ENCODE data around the gene TTC9B. TPM values are rescaled to one million over a fixed set of nuclear protein-coding genes. Genes with fewer than 3 reads are reported as not detected.

Gene TTC9B
- total RNA-seq, 1 experiment from 2014 or later = 0.59 TPM

- H3K79me2 ChIP-seq (ENCODE audit: low read depth) = no peaks in the 10 kb centered on the region
- H3K36me3 ChIP-seq (ENCODE audit: low read depth) = no peaks in the 10 kb centered on the region
- no peak overlapping the region for H3K27ac ChIP-seq
- ChIA-PET CTCF (no interaction called here), POLR2A (ENCODE audit: unreplicated experiment) (no interaction called here)
- no peaks in the 10 kb centered on the region for H3K27me3 ChIP-seq (ENCODE audit: insufficient read depth, low read depth)
- H3F3A ChIP-seq (ENCODE audit: insufficient read depth, low read depth) = peaks cover 15% of the 10 kb centered on the region; the same call in 1 of the 2 replicates
- intact Hi-C loops (cut with micrococcal nuclease; ENCODE audit: unreplicated experiment) = no loop called here
- no TSS peak for BruUV-seq (replicated peaks)
- no peak overlapping the region for H2AFZ ChIP-seq
- no peak overlapping the region for H3K4me3 ChIP-seq
- TF ChIP-seq CTCF (conservative IDR thresholded peaks at IDR 0.05) = no peak
- TF ChIP-seq EZH2 (IDR thresholded peaks at IDR 0.05; ENCODE audit: low read depth) = no peak
- no peaks in the 10 kb centered on the region; the same call in 1 of the 2 replicates for H3K4me1 ChIP-seq (replicated peaks; ENCODE audit: insufficient read depth)
- H4K20me1 ChIP-seq (ENCODE audit: insufficient read depth) = no peaks in the 10 kb centered on the region
- H3K4me2 ChIP-seq = no peak overlapping the region
- no peaks in the 10 kb centered on the region for H3K9me2 ChIP-seq (ENCODE audit: insufficient read depth)
- H3K9me3 ChIP-seq (ENCODE audit: insufficient read depth, low read depth) = no peaks in the 10 kb centered on the region
- DNase-seq = no peak
Observed at GRCh38 chr19:40229926-40230417, 11.8 kb upstream of the TTC9B start.

- TF ChIP-seq EZH2 (IDR thresholded peaks at IDR 0.05; ENCODE audit: low read depth) (no peak), CTCF (conservative IDR thresholded peaks at IDR 0.05) (no peak)
- Histone ChIP-seq H3F3A (ENCODE audit: insufficient read depth, low read depth) (peaks cover 17% of the 10 kb centered on the region; the same call in 1 of the 2 replicates), H4K20me1 (ENCODE audit: insufficient read depth) (no peaks in the 10 kb centered on the region), H3K27me3 (ENCODE audit: insufficient read depth, low read depth) (no peaks in the 10 kb centered on the region), H3K27ac (no peak overlapping the region), H3K4me2 (no peak overlapping the region), H3K79me2 (ENCODE audit: low read depth) (no peaks in the 10 kb centered on the region), H3K9me2 (ENCODE audit: insufficient read depth) (no peaks in the 10 kb centered on the region), H3K36me3 (ENCODE audit: low read depth) (no peaks in the 10 kb centered on the region), H3K9me3 (ENCODE audit: insufficient read depth, low read depth) (no peaks in the 10 kb centered on the region), H2AFZ (no peak overlapping the region), H3K4me3 (no peak overlapping the region), H3K4me1 (replicated peaks; ENCODE audit: insufficient read depth) (no peaks in the 10 kb centered on the region; the same call in 1 of the 2 replicates)
- ChIA-PET POLR2A (ENCODE audit: unreplicated experiment) (no interaction called here), CTCF (no interaction called here)
- no peak for DNase-seq
- no TSS peak for BruUV-seq (replicated peaks)
- intact Hi-C loops (cut with micrococcal nuclease; ENCODE audit: unreplicated experiment) = no loop called here
Observed at GRCh38 chr19:40229484-40229883, 11.3 kb upstream of the TTC9B start.

GRCh38 chr19:40228863-40229262 lies 10.7 kb upstream of the TTC9B start:
- ChIA-PET CTCF (no interaction called here), POLR2A (ENCODE audit: unreplicated experiment) (no interaction called here)
- no peaks in the 10 kb centered on the region for H3K27me3 ChIP-seq (ENCODE audit: insufficient read depth, low read depth)
- no peaks in the 10 kb centered on the region for H3K36me3 ChIP-seq (ENCODE audit: low read depth)
- intact Hi-C loops (cut with micrococcal nuclease; ENCODE audit: unreplicated experiment) = no loop called here
- no peaks in the 10 kb centered on the region for H3K79me2 ChIP-seq (ENCODE audit: low read depth)
- H3F3A ChIP-seq (ENCODE audit: insufficient read depth, low read depth) = peaks cover 17% of the 10 kb centered on the region; the same call in 1 of the 2 replicates
- DNase-seq = no peak
- H3K27ac ChIP-seq = no peak overlapping the region
- H4K20me1 ChIP-seq (ENCODE audit: insufficient read depth) = no peaks in the 10 kb centered on the region
- no peaks in the 10 kb centered on the region for H3K9me2 ChIP-seq (ENCODE audit: insufficient read depth)
- no peak overlapping the region for H2AFZ ChIP-seq
- no TSS peak for BruUV-seq (replicated peaks)
- no peak for TF ChIP-seq CTCF (conservative IDR thresholded peaks at IDR 0.05)
- no peak for TF ChIP-seq EZH2 (IDR thresholded peaks at IDR 0.05; ENCODE audit: low read depth)
- H3K9me3 ChIP-seq (ENCODE audit: insufficient read depth, low read depth) = no peaks in the 10 kb centered on the region
- no peak overlapping the region for H3K4me3 ChIP-seq
- H3K4me2 ChIP-seq = no peak overlapping the region
- H3K4me1 ChIP-seq (replicated peaks; ENCODE audit: insufficient read depth) = no peaks in the 10 kb centered on the region; the same call in 1 of the 2 replicates
